DOHH2 (cell line): ENCODE results near the gene HLA-DOA.

ENCODE experiments used
- H3F3A ChIP-seq: fragments of 200-600 bp; sonication (generic), shearing (Covaris generic); 2 replicates; pipeline ENCODE4 v1.6.0; 2016; ENCODE audit warnings: antibody characterized with exemption, mild to moderate bottlenecking; ENCODE audit not compliant: control insufficient read depth, insufficient read depth
- H3K27ac ChIP-seq: fragments of 200-600 bp; sonication (generic); 2 replicates; pipeline ENCODE4 v1.5.1; 2014; ENCODE audit warnings: low read depth, mild to moderate bottlenecking, low read length, moderate library complexity
- H3K27me3 ChIP-seq: fragments of 200-600 bp; sonication (generic); 2 replicates; pipeline ENCODE4 v1.6.1; 2014; ENCODE audit warnings: mild to moderate bottlenecking, low read length, mixed read lengths; ENCODE audit not compliant: control insufficient read depth
- H3K36me3 ChIP-seq: fragments of 200-600 bp; sonication (generic); 2 replicates; pipeline ENCODE4 v1.6.1; 2014; ENCODE audit warnings: mild to moderate bottlenecking, low read length, moderate library complexity, mixed read lengths; ENCODE audit not compliant: control insufficient read depth
- H3K4me1 ChIP-seq: fragments of 200-600 bp; sonication (generic); 2 replicates; pipeline ENCODE4 v1.6.1; 2014; ENCODE audit warnings: mild to moderate bottlenecking, low read length, mixed read lengths; ENCODE audit not compliant: control insufficient read depth
- H3K4me2 ChIP-seq: fragments of 200-600 bp; sonication (generic); 2 replicates; pipeline ENCODE4 v1.6.0; 2014; ENCODE audit warnings: mild to moderate bottlenecking, low read length, moderate library complexity
- H3K4me3 ChIP-seq: fragments of 200-600 bp; sonication (generic); 2 replicates; pipeline ENCODE4 v1.5.1; 2014; ENCODE audit warnings: mild to moderate bottlenecking, low read length, mixed read lengths
- H3K79me2 ChIP-seq: fragments of 200-600 bp; sonication (generic); 2 replicates; pipeline ENCODE4 v1.6.1; 2014; ENCODE audit warnings: mild to moderate bottlenecking, low read length, mixed read lengths; ENCODE audit not compliant: control insufficient read depth
- H3K9me2 ChIP-seq: fragments of 200-600 bp; sonication (generic); replicated peaks from 2 replicates; pipeline ENCODE4 v1.6.1; 2014; ENCODE audit warnings: mild to moderate bottlenecking, low read length, mixed read lengths; ENCODE audit not compliant: control insufficient read depth
- H3K9me3 ChIP-seq: fragments of 200-600 bp; sonication (generic); 2 replicates; pipeline ENCODE4 v1.6.1; 2014; ENCODE audit warnings: antibody characterized with exemption, low read length, mixed read lengths; ENCODE audit not compliant: control insufficient read depth, insufficient read depth
- H4K20me1 ChIP-seq: fragments of 200-600 bp; sonication (generic); 2 replicates; pipeline ENCODE4 v1.6.0; 2014; ENCODE audit warnings: low read depth, mild to moderate bottlenecking, antibody characterized with exemption, low read length, moderate library complexity; ENCODE audit not compliant: control insufficient read depth, insufficient read depth
- CTCF ChIP-seq: fragments of 200-600 bp; sonication (generic); IDR thresholded peaks from one replicate; pipeline ENCODE4 v1.5.1; 2014; ENCODE audit warnings: antibody characterized with exemption, mild to moderate bottlenecking, low read depth, low read length; ENCODE audit not compliant: poor library complexity, severe bottlenecking
- EZH2phosphoT487 ChIP-seq: fragments of 200-600 bp; sonication (generic); IDR thresholded peaks from 2 replicates; pipeline ENCODE4 v1.6.1; 2017; ENCODE audit warnings: borderline replicate concordance, mild to moderate bottlenecking, antibody characterized with exemption, low read length, moderate library complexity, mixed read lengths

The HLA-DOA gene

GRCh38 chr6:32977272-32977952 lies 32.0 kb downstream of the HLA-DOA start:
- H3K27ac ChIP-seq, result no peak overlapping the region

GRCh38 chr6:32976334-32977069 lies 32.9 kb downstream of the HLA-DOA start:
- Histone ChIP-seq H3K4me3 (no peak overlapping the region), H3K4me1 (peaks cover 44% of the 10 kb centered on the region), H3K4me2 (peak overlapping the region; percentile 2; the same call in 1 of the 2 replicates)

More at GRCh38 chr6:32977272-32977952, 32.0 kb downstream of the HLA-DOA start:
- Histone ChIP-seq H4K20me1 (peaks cover 62% of the 10 kb centered on the region), H3K9me2 (no peaks in the 10 kb centered on the region), H3K9me3 (no peaks in the 10 kb centered on the region), H3K4me3 (no peak overlapping the region), H3K79me2 (peaks cover 64% of the 10 kb centered on the region), H3K27me3 (no peaks in the 10 kb centered on the region), H3K4me1 (peaks cover 47% of the 10 kb centered on the region), H3K36me3 (peaks cover 100% of the 10 kb centered on the region), H3F3A (peaks cover 88% of the 10 kb centered on the region), H3K4me2 (no peak overlapping the region)
- TF ChIP-seq CTCF, result no peak
- no peak for TF ChIP-seq EZH2phosphoT487

GRCh38 chr6:32975886-32976285 lies 33.5 kb downstream of the HLA-DOA start:
- no peaks in the 10 kb centered on the region for H3K9me2 ChIP-seq
- peaks cover 97% of the 10 kb centered on the region for H3K36me3 ChIP-seq
- H3K4me3 ChIP-seq, result peak overlapping the region; percentile 90
- H3K9me3 ChIP-seq, result no peaks in the 10 kb centered on the region
- peaks cover 44% of the 10 kb centered on the region for H3K4me1 ChIP-seq
- peaks cover 64% of the 10 kb centered on the region for H4K20me1 ChIP-seq
- H3K79me2 ChIP-seq, result peaks cover 77% of the 10 kb centered on the region
- TF ChIP-seq EZH2phosphoT487, result no peak
- TF ChIP-seq CTCF, result no peak
- no peaks in the 10 kb centered on the region for H3K27me3 ChIP-seq
- peaks cover 77% of the 10 kb centered on the region for H3F3A ChIP-seq
- no peak overlapping the region for H3K27ac ChIP-seq
- peak overlapping the region; percentile 88 for H3K4me2 ChIP-seq

More at GRCh38 chr6:32976334-32977069, 32.9 kb downstream of the HLA-DOA start:
- Histone ChIP-seq H3K9me2 (no peaks in the 10 kb centered on the region), H3K36me3 (peaks cover 97% of the 10 kb centered on the region), H3K27ac (no peak overlapping the region), H4K20me1 (peaks cover 64% of the 10 kb centered on the region), H3K79me2 (peaks cover 71% of the 10 kb centered on the region), H3K9me3 (no peaks in the 10 kb centered on the region), H3F3A (peaks cover 79% of the 10 kb centered on the region), H3K27me3 (no peaks in the 10 kb centered on the region)
- TF ChIP-seq CTCF, result no peak
- TF ChIP-seq EZH2phosphoT487, result no peak
